Cortex of kidney (tissue), 1 donor: ENCODE data around the gene TOM1L1.

Source experiments
- DNase-seq: peaks from one replicate; lab custom pipeline; 2025; lab: John Stamatoyannopoulos, UW

Gene TOM1L1

GRCh38 chr17:54948380-54948779 is 47.7 kb downstream of the TOM1L1 start:
- no peak for DNase-seq

DNA sequence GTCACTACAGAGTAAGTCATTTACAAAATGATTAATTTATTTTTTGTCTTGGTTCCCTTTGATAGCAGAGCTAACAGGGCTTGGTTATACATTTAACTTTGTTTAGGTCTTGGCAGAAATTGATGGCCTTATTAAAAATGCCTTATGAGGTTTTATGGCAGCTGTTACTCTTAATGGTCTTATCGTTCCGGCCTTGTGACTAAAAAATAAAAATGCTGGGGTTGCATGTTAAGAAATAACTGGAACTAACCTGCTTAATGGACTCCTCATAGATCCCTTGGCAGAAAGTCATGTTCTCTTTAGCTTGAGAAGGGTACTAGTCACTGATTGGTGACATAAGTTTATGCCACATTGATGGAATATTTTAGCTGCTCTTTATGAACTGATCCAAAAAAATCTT is 49.5 kb downstream of the TOM1L1 start:
- DNase-seq: no peak

DNA sequence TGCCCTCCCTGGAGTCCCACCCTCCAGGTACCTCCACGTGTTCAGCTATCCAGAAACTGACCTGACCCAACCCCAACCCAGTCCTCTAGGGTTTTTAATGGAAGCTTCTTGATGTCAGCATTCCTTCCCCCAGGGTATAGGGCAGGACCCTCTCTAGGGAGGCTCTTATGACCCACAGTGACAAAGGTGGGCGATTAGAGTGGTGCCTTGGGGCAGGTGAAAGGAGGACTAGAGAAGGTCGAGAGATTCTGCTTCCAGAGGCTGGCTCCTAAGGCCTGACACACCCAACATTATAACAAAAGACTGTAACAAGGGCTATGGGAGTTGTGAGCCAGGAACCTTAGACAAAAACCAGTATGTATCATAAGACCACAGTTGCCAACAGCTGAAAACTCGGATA is 50.6 kb downstream of the TOM1L1 start:
- no peak for DNase-seq

- no peak for DNase-seq
These were observed 56.1 kb downstream of the TOM1L1 start for GRCh38 chr17:54956791-54957190.

- DNase-seq: no peak
These were observed 67.1 kb downstream of the TOM1L1 start for GRCh38 chr17:54967621-54968261.

- peak; percentile 75 for DNase-seq
These were observed 67.8 kb downstream of the TOM1L1 start, which contains the start of the genes COX11 and STXBP4 for GRCh38 chr17:54968262-54968987. Gene COX11 (minus strand): TSS chr17:54968654. CDS start chr17:54968646, 8 bp downstream. Gene STXBP4 (plus strand): TSS chr17:54968765. CDS start chr17:54986220, 17,455 bp downstream.

GRCh38 chr17:54968988-54969332 is 68.3 kb downstream of the TOM1L1 start:
- no peak for DNase-seq

DNA sequence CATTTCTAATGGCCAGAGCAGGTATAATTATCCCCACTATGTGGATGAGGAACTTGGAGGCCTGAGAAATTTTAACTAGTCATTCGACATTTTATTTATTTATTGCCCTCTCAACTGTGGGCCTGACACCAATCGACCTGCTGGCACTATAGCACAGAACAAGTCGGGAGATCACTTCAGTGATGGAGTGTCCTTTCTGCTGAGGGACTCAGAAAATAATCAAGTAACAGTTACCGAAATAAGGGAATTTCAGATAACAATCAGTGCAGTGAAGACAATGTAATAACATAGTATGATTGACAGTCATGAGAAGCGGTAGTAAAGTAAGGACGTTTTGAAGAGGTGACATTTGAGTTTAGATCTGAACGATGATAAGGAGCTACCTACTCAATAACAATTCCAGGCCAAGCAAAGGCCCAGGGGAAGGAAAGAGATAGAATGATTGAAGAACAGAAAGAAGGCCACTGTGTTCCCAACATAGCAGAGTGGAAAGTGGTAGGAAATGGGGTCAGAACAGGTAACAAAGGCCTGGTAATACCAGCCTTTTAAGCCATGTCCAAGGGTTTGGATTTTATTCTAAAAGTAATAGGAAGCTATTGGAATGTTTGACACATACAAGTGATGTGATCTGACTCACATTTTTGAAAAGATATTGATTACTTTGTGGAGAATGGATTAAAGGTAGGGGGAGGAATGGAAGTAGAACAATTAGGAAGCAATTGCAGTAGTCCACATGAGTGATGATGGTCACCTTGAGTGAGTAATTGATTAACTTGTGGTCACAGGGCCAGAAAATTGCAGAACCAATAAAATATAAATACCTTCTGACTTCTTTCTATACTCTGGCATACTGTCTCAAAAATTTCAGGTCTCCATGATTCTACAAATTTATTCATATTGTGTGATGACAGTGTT is 69.3 kb downstream of the TOM1L1 start:
- DNase-seq: no peak

DNA sequence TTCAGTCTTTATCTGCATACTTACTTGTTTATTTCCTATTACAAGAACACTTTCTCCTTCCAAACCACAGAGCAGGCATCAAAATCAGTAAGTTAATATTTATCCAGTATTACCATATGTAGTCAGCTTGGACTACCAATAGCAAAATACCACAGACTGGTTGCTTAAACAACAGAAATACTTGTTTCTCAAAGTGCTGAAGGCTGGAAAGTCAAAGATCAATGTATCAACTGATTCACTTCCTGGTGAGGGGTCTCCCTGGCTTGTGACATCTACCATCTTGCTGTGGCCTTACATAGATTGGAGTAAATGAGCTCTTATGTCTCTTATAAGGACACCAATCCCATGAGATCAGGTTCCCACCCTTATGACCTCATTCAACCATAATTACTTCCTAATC is 70.5 kb downstream of the TOM1L1 start:
- no peak for DNase-seq

- no peak for DNase-seq
These were observed 71.2 kb downstream of the TOM1L1 start for GRCh38 chr17:54971901-54972300.

- no peak for DNase-seq
These were observed 71.9 kb downstream of the TOM1L1 start for GRCh38 chr17:54972406-54973138.

GRCh38 chr17:54974759-54975158 is 74.1 kb downstream of the TOM1L1 start:
- no peak for DNase-seq

GRCh38 chr17:54976316-54976715 is 75.7 kb downstream of the TOM1L1 start:
- no peak for DNase-seq

GRCh38 chr17:54977744-54978143 is 77.1 kb downstream of the TOM1L1 start:
- DNase-seq: no peak

DNA sequence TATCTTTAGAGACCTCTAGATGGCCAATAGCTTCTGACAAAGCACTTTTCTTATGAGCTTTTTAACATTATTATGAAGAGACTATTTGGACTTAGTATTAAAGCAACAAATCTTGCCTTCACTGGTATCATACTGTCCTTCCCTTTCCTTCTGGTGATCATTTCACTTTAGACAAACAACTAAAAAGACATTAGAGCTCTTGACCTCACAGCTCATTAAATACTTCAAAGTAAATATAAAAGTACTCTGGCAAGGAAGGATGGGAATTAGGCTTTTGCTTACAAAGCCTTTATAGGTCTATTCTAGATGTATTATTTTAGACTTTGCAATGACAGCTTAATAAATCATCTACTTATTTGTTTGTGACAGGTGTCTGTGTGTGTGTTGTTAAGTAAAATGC is 79.0 kb downstream of the TOM1L1 start:
- no peak for DNase-seq

DNA sequence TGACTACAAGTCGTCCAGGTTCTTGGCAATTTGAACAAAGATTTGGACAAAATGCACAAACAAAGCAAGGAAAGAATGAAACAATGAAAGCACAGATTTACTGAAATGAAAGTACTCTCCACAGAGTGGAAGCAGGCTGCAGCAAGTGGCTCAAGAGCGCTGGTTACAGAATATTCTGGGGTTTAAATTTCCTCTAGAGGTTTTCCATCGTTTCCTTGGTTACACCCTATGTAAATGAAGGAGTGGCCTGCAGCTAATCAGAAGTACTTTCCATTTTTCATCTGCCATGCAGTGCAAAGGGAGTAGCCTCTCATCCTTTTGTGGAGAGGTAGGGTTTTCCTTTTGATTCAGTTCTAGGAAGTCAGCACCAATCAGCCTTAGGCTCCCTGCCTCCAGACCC is 79.7 kb downstream of the TOM1L1 start:
- DNase-seq: no peak

- no peak for DNase-seq
These were observed 81.7 kb downstream of the TOM1L1 start for GRCh38 chr17:54982399-54982798.

GRCh38 chr17:54983260-54983659 is 82.6 kb downstream of the TOM1L1 start:
- no peak for DNase-seq

- no peak for DNase-seq
These were observed 84.8 kb downstream of the TOM1L1 start for GRCh38 chr17:54985476-54985875.

GRCh38 chr17:54990118-54990517 is 89.5 kb downstream of the TOM1L1 start:
- DNase-seq: no peak

GRCh38 chr17:54991567-54991966 is 90.9 kb downstream of the TOM1L1 start:
- no peak for DNase-seq
